ENCODE results near the gene RAG2.

DNA sequence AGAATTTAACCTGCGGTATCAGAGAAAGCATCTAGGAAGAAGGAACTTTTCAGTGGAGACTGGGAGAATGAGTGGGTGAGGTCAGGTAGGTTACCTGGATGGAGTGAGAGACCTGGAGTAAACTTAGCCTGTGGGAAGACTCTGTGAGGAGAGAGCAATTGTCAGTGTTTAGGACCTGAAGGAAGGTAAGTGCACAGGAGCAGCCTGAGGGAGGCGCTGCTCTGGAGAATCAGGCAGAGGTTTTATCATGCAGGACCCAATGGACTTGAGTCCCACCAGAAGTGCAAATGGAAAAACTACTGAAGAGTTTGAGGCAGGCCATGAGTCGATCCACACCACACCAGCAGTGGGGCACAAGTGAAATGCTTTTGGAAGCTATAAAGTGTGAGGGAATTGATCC lies 14.4 kb downstream of the RAG2 start:
- TF ChIP-seq, protein P1, sequence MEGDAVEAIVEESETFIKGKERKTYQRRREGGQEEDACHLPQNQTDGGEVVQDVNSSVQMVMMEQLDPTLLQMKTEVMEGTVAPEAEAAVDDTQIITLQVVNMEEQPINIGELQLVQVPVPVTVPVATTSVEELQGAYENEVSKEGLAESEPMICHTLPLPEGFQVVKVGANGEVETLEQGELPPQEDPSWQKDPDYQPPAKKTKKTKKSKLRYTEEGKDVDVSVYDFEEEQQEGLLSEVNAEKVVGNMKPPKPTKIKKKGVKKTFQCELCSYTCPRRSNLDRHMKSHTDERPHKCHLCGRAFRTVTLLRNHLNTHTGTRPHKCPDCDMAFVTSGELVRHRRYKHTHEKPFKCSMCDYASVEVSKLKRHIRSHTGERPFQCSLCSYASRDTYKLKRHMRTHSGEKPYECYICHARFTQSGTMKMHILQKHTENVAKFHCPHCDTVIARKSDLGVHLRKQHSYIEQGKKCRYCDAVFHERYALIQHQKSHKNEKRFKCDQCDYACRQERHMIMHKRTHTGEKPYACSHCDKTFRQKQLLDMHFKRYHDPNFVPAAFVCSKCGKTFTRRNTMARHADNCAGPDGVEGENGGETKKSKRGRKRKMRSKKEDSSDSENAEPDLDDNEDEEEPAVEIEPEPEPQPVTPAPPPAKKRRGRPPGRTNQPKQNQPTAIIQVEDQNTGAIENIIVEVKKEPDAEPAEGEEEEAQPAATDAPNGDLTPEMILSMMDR (IDR thresholded peaks at IDR 0.05) = no peak
- TF ChIP-seq POLR2AphosphoS5 (IDR thresholded peaks at IDR 0.05; ENCODE audit: low read depth, low read length) (no peak), SIN3A (IDR thresholded peaks at IDR 0.05; ENCODE audit: borderline replicate concordance, insufficient read depth, low read depth, low read length) (no peak)
- TF ChIP-seq, protein P2, sequence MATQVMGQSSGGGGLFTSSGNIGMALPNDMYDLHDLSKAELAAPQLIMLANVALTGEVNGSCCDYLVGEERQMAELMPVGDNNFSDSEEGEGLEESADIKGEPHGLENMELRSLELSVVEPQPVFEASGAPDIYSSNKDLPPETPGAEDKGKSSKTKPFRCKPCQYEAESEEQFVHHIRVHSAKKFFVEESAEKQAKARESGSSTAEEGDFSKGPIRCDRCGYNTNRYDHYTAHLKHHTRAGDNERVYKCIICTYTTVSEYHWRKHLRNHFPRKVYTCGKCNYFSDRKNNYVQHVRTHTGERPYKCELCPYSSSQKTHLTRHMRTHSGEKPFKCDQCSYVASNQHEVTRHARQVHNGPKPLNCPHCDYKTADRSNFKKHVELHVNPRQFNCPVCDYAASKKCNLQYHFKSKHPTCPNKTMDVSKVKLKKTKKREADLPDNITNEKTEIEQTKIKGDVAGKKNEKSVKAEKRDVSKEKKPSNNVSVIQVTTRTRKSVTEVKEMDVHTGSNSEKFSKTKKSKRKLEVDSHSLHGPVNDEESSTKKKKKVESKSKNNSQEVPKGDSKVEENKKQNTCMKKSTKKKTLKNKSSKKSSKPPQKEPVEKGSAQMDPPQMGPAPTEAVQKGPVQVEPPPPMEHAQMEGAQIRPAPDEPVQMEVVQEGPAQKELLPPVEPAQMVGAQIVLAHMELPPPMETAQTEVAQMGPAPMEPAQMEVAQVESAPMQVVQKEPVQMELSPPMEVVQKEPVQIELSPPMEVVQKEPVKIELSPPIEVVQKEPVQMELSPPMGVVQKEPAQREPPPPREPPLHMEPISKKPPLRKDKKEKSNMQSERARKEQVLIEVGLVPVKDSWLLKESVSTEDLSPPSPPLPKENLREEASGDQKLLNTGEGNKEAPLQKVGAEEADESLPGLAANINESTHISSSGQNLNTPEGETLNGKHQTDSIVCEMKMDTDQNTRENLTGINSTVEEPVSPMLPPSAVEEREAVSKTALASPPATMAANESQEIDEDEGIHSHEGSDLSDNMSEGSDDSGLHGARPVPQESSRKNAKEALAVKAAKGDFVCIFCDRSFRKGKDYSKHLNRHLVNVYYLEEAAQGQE (IDR thresholded peaks at IDR 0.05; ENCODE audit: insufficient read depth in 1 of 2, low read depth in 2 of 2, low read length in 1 of 2) = no peak
